ENCODE results near the gene CADM3.

Gene CADM3

GRCh38 chr1:159171254-159171687 is at the start of gene CADM3:
Gene CADM3 (plus strand): TSS chr1:159171615. CDS start chr1:159171766, 151 bp downstream.
- H4K20me1 ChIP-seq (ENCODE audit: insufficient read depth, low read length), result 0 out of 2 replicates have a peak, but pooled peaks cover 3% of the 10 kb centered on the region
- DNase-seq, result no peak
- TF ChIP-seq EZH2 (IDR thresholded peaks at IDR 0.05; ENCODE audit: borderline replicate concordance, low read depth, low read length, severe bottlenecking) (no peak), CTCF (IDR thresholded peaks at IDR 0.05; ENCODE audit: borderline replicate concordance, extremely low read depth, low read length, poor library complexity, severe bottlenecking) (no peak)
- H2AFZ ChIP-seq (ENCODE audit: low read depth, low read length), result no peak within 1 kb of the TSS
- no peak within 1 kb of the TSS for H3K9ac ChIP-seq (ENCODE audit: low read depth, low read length)
- H3K9me3 ChIP-seq (ENCODE audit: insufficient read depth, low read length, severe bottlenecking), result no peaks in the 10 kb centered on the region
- no peak within 1 kb of the TSS for H3K4me3 ChIP-seq (ENCODE audit: low read depth in 1 of 2, low read length in 2 of 2)
- H3K36me3 ChIP-seq (ENCODE audit: insufficient read depth, low read length), result no peaks in the 10 kb centered on the region
- H3K27ac ChIP-seq (ENCODE audit: low read length), result no peak within 1 kb of the TSS
- H3K79me2 ChIP-seq (ENCODE audit: insufficient read depth, low read length), result no peaks in the 10 kb centered on the region
- no peak for ATAC-seq (ENCODE audit: insufficient read depth, low read depth)
- H3K27me3 ChIP-seq (ENCODE audit: insufficient read depth, low read length, poor library complexity), result peaks cover 27% of the 10 kb centered on the region
- H3K4me2 ChIP-seq (ENCODE audit: insufficient read depth, low read length), result no peak within 1 kb of the TSS
- no peaks in the 10 kb centered on the region for H3K4me1 ChIP-seq (ENCODE audit: insufficient read depth, low read length)

GRCh38 chr1:159122005-159122621 is 49.3 kb upstream of the CADM3 start:
- H3K27ac ChIP-seq (ENCODE audit: low read length), result no peak overlapping the region
- H3K9ac ChIP-seq (ENCODE audit: low read depth, low read length), result no peak overlapping the region
- TF ChIP-seq CTCF (IDR thresholded peaks at IDR 0.05; ENCODE audit: borderline replicate concordance, extremely low read depth, low read length, poor library complexity, severe bottlenecking) (no peak), EZH2 (IDR thresholded peaks at IDR 0.05; ENCODE audit: borderline replicate concordance, low read depth, low read length, severe bottlenecking) (no peak)
- no peaks in the 10 kb centered on the region for H3K36me3 ChIP-seq (ENCODE audit: insufficient read depth, low read length)
- H3K27me3 ChIP-seq (ENCODE audit: insufficient read depth, low read length, poor library complexity), result peaks cover 35% of the 10 kb centered on the region
- no peak overlapping the region for H3K4me3 ChIP-seq (ENCODE audit: low read depth in 1 of 2, low read length in 2 of 2)
- H3K4me2 ChIP-seq (ENCODE audit: insufficient read depth, low read length), result no peak overlapping the region
- no peaks in the 10 kb centered on the region for H3K79me2 ChIP-seq (ENCODE audit: insufficient read depth, low read length)
- H3K9me3 ChIP-seq (ENCODE audit: insufficient read depth, low read length, severe bottlenecking), result no peaks in the 10 kb centered on the region
- no peaks in the 10 kb centered on the region for H4K20me1 ChIP-seq (ENCODE audit: insufficient read depth, low read length)
- H3K4me1 ChIP-seq (ENCODE audit: insufficient read depth, low read length), result no peaks in the 10 kb centered on the region
- ATAC-seq (ENCODE audit: insufficient read depth, low read depth) (no peak), DNase-seq (no peak)
- H2AFZ ChIP-seq (ENCODE audit: low read depth, low read length), result no peak overlapping the region

GRCh38 chr1:159123587-159123986 is 47.8 kb upstream of the CADM3 start:
- H2AFZ ChIP-seq (ENCODE audit: low read depth, low read length), result no peak overlapping the region
- no peaks in the 10 kb centered on the region for H3K4me1 ChIP-seq (ENCODE audit: insufficient read depth, low read length)
- H3K9me3 ChIP-seq (ENCODE audit: insufficient read depth, low read length, severe bottlenecking), result no peaks in the 10 kb centered on the region
- H3K36me3 ChIP-seq (ENCODE audit: insufficient read depth, low read length), result no peaks in the 10 kb centered on the region
- H3K4me3 ChIP-seq (ENCODE audit: low read depth in 1 of 2, low read length in 2 of 2), result no peak overlapping the region
- peaks cover 41% of the 10 kb centered on the region for H3K27me3 ChIP-seq (ENCODE audit: insufficient read depth, low read length, poor library complexity)
- no peak for DNase-seq
- H4K20me1 ChIP-seq (ENCODE audit: insufficient read depth, low read length), result no peaks in the 10 kb centered on the region
- H3K27ac ChIP-seq (ENCODE audit: low read length), result no peak overlapping the region
- no peaks in the 10 kb centered on the region for H3K79me2 ChIP-seq (ENCODE audit: insufficient read depth, low read length)
- no peak overlapping the region for H3K4me2 ChIP-seq (ENCODE audit: insufficient read depth, low read length)
- H3K9ac ChIP-seq (ENCODE audit: low read depth, low read length), result no peak overlapping the region
- TF ChIP-seq EZH2 (IDR thresholded peaks at IDR 0.05; ENCODE audit: borderline replicate concordance, low read depth, low read length, severe bottlenecking) (no peak), CTCF (IDR thresholded peaks at IDR 0.05; ENCODE audit: borderline replicate concordance, extremely low read depth, low read length, poor library complexity, severe bottlenecking) (no peak)
- no peak for ATAC-seq (ENCODE audit: insufficient read depth, low read depth)
